ENCODE results near the gene DSC3. TPM values are rescaled to one million over a fixed set of nuclear protein-coding genes. Genes with fewer than 3 reads are reported as not detected.

The DSC3 gene
- total RNA-seq, 2 experiments from 2014 or later = not detected

DNA sequence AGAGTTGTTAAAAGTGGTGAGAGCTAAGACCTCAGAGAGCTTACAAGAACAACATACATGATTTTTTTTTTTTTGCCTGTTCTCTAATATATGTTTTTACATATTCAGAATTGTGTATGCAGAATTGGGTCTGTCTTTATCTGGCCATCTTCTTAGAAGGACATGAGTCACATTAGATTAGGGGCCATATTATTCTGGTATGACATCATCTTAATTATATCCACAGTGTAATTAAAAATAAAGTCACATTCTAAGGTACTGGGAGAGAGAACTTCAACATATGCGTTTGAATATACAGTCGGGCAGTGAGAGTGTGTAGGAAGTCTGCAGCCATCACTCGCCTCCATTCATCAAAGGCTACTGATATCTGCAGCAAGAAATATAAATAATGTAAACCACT is 88.3 kb downstream of the DSC3 start:
- Mint-ChIP-seq H3K27me3 (no peaks in the 10 kb centered on the region), H3K9me3 (no peaks in the 10 kb centered on the region), H3K36me3 (no peaks in the 10 kb centered on the region), H3K4me1 (ENCODE audit: low read depth) (no peaks in the 10 kb centered on the region), H3K4me3 (no peak overlapping the region), H3K27ac (no peak overlapping the region)
- intact Hi-C loops (cut with micrococcal nuclease) = no loop called here
- ChIA-PET CTCF (no interaction called here), POLR2A (no interaction called here)
- no peak for DNase-seq

DNA sequence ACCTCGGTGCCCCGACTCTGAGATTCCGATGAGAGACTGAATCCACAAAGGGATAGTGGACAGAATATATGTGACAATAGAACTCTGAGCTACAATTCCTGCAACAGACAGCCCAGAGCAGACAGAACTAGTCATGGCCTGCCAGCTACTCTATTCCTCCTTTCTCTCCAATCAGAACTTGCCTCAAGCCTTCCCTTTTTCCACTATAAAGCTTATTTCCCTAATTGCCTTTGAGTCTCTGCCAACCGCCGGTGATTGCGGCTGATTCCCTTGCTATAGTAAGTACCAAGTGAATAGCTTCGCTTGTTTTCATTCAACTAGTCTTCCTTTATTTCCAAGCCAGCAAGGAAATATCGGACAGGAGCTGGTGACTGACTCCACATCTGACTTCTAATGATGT is 96.8 kb downstream of the DSC3 start:
- no peak for DNase-seq
- ChIA-PET CTCF (no interaction called here), POLR2A (no interaction called here)
- Mint-ChIP-seq H3K4me3 (no peak overlapping the region), H3K4me1 (ENCODE audit: low read depth) (no peaks in the 10 kb centered on the region), H3K9me3 (peaks cover 10% of the 10 kb centered on the region), H3K27me3 (no peaks in the 10 kb centered on the region), H3K36me3 (no peaks in the 10 kb centered on the region), H3K27ac (no peak overlapping the region)
- intact Hi-C loops (cut with micrococcal nuclease) = no loop called here

DNA sequence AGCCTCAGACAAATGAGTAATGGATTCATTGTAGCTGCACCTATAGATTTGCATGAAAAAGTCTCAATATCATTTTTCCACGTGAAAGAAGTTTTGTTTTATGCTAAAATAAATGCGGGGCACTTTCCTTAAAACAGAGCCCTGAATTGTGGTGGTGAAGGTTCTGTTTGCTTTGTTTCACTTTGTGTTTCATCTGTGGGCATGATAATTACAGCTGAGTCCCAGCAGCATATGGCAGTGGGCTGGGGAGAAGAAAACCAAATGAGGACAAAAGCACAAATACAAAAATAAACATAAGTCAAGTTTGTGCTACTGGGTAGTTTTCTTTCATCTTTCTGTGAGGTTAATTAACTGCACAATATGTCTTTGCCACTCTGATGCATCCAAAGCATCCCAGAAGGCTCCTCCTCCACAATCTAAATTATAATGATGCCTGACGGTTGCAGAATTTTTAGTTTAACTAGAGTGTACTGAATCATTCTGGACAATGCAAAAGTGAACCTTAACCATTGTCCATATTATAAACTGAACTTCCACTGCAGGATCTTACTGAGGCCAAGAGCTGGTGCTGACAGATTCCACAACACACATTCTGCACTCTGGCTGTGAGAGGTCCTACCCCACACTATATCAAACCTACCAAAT is 97.6 kb downstream of the DSC3 start:
- Mint-ChIP-seq H3K4me3 (no peak overlapping the region), H3K36me3 (no peaks in the 10 kb centered on the region), H3K27ac (no peak overlapping the region), H3K4me1 (ENCODE audit: low read depth) (no peaks in the 10 kb centered on the region), H3K9me3 (peaks cover 13% of the 10 kb centered on the region), H3K27me3 (no peaks in the 10 kb centered on the region)
- no peak for DNase-seq
- ChIA-PET POLR2A (no interaction called here), CTCF (interaction anchor here (0.9 kb wide), 1 partner anchor 24 kb away, joined by 4 read pairs; no protein-coding TSS in a partner anchor)
- intact Hi-C loops (cut with micrococcal nuclease) = no loop called here

DNA sequence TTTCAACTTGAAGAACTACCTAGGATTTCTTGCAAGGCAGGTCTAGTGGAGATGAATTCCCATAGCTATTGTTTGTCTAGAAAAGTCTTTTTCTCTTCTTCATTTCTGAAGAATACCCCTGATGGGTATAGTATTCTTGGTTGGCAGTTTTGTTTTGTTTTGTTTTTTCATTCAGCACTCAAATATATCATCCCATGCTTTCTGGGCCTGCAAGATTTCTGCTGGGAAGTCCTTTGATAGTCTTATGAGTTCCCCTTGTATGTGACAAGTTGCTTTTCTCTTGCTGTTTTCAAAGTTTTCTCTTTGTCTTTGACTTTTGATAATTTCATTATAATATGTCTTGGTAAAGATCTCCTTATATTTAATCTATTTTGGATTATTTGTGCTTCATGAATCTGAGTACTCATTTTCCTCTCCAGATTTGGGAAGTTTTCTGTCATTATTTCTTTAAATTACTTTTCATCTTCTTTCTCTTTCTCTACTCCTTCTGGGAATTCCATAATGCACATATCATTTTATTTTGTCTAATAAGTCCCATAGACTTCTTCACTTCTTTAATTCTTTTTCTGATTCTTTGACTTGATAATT is 101.5 kb downstream of the DSC3 start:
- intact Hi-C loops (cut with micrococcal nuclease) = no loop called here
- DNase-seq = no peak
- H3K9me3 Mint-ChIP-seq = peaks cover 11% of the 10 kb centered on the region
- H3K36me3 Mint-ChIP-seq = no peaks in the 10 kb centered on the region
- ChIA-PET CTCF (no interaction called here), POLR2A (no interaction called here)
- no peak overlapping the region for H3K4me3 Mint-ChIP-seq
- no peak overlapping the region for H3K27ac Mint-ChIP-seq
- no peaks in the 10 kb centered on the region for H3K4me1 Mint-ChIP-seq (ENCODE audit: low read depth)
- no peaks in the 10 kb centered on the region for H3K27me3 Mint-ChIP-seq

Other genes starting within 250 kb of the DSC3 start
- not detected for gene DSC2, start 59.7 kb upstream of the DSC3 start, total RNA-seq
- under 1 TPM in 1 of 2 experiments, not detected in 1; 0.05 TPM for gene DSC1, start 120.1 kb upstream of the DSC3 start, total RNA-seq

Data from activated CD4-positive, alpha-beta memory T cell treated with anti-CD3 and anti-CD28 coated beads for 36 hours (primary cell).